Peyer's patch (tissue), 4 donors: ENCODE data around the gene SPNS3. TPM values are rescaled to one million over a fixed set of nuclear protein-coding genes. Genes with fewer than 3 reads are reported as not detected.

Experiments used
- DNase-seq, 3 donors: peaks; one replicate each; pipeline ENCODE4 v3.0.0-alpha.2; 2017 to 2019
- H3K27ac ChIP-seq, 4 donors: fragments of 200-600 bp; sonication (generic); one replicate each; pipeline ENCODE4 v1.5.1; 2016 to 2019
- H3K27me3 ChIP-seq, 2 donors: fragments of 200-600 bp; sonication (generic); one replicate each; pipeline ENCODE4 v1.5.1; 2019
- H3K36me3 ChIP-seq, 3 donors: fragments of 200-600 bp; sonication (generic); one replicate each; pipeline ENCODE4 v1.5.1; 2016 to 2019
- H3K4me1 ChIP-seq, 4 donors: fragments of 200-600 bp; sonication (generic); one replicate each; pipeline ENCODE4 v1.5.1; 2016 to 2019
- H3K4me3 ChIP-seq, 4 donors: fragments of 200-600 bp; sonication (generic); 1 replicate in 3 of 4; 2 replicates in 1 of 4; pipeline ENCODE4 v1.5.1; 2016 to 2019; ENCODE audit warnings: mild to moderate bottlenecking in 1 of 4
- H3K9me3 ChIP-seq, 4 donors: fragments of 200-600 bp; sonication (generic); one replicate each; pipeline ENCODE4 v1.5.1; 2016 to 2019; ENCODE audit warnings: mild to moderate bottlenecking in 1 of 4
- CTCF ChIP-seq, 6 experiments: fragments of 450-650 bp in 4 of 6; fragments of 200-600 bp in 2 of 6; sonication (generic) in 1 of 6; IDR thresholded peaks; one replicate each; pipeline ENCODE4 v1.5.1; 2017 to 2019; ENCODE audit warnings: antibody characterized with exemption in 6 of 6, mild to moderate bottlenecking in 3 of 6, moderate library complexity in 1 of 6
- POLR2A ChIP-seq, 2 donors: fragments of 450-650 bp; IDR thresholded peaks; one replicate each; pipeline ENCODE4 v1.5.1; 2017; ENCODE audit warnings: antibody characterized with exemption in 2 of 2, mild to moderate bottlenecking in 2 of 2, moderate library complexity in 2 of 2
- total RNA-seq, 4 donors: library from RNA; depleted of rRNA; stranded (reverse); fragments of >200 nt; gene quantifications; one replicate each; pipeline ENCODE4 v1.1.0, GENCODE V29; 2016

SPNS3 gene
- total RNA-seq, 4 donors from 2014 or later, result 1.1 to 2.0 TPM; not detected in 2

GRCh38 chr17:4474093-4474492, 40.4 kb downstream of the SPNS3 start:
- no peak for DNase-seq
- Histone ChIP-seq H3K4me3 (no peak overlapping the region), H3K27ac (no peak overlapping the region), H3K4me1 (peaks cover 0 to 28% (median 8%) of the 10 kb centered on the region in 4 donors), H3K9me3 (no peaks in the 10 kb centered on the region), H3K27me3 (no peaks in the 10 kb centered on the region), H3K36me3 (no peaks in the 10 kb centered on the region)
- TF ChIP-seq CTCF (IDR thresholded peaks at IDR 0.05) (no peak), POLR2A (IDR thresholded peaks at IDR 0.05) (no peak)

- DNase-seq, result no peak
- Histone ChIP-seq H3K27me3 (no peaks in the 10 kb centered on the region), H3K4me3 (no peak overlapping the region), H3K36me3 (no peaks in the 10 kb centered on the region), H3K27ac (no peak overlapping the region), H3K9me3 (no peaks in the 10 kb centered on the region), H3K4me1 (peaks cover 0 to 34% (median 8%) of the 10 kb centered on the region in 4 donors)
- TF ChIP-seq CTCF (IDR thresholded peaks at IDR 0.05) (no peak), POLR2A (IDR thresholded peaks at IDR 0.05) (no peak)
Observed at GRCh38 chr17:4475001-4475400, 41.3 kb downstream of the SPNS3 start.

- no peak overlapping the region for H3K4me3 ChIP-seq
- DNase-seq, result no peak
- no peaks in the 10 kb centered on the region for H3K36me3 ChIP-seq
- H3K27ac ChIP-seq, result peak overlapping the region in 3 of 4 donors; percentile 60 to 98 (median 70)
- no peak for TF ChIP-seq CTCF (IDR thresholded peaks at IDR 0.05)
- no peak for TF ChIP-seq POLR2A (IDR thresholded peaks at IDR 0.05)
- H3K27me3 ChIP-seq, result no peaks in the 10 kb centered on the region
- H3K9me3 ChIP-seq, result no peaks in the 10 kb centered on the region
- H3K4me1 ChIP-seq, result peaks cover 0 to 39% (median 9%) of the 10 kb centered on the region in 4 donors
Observed at GRCh38 chr17:4475463-4475862, 41.7 kb downstream of the SPNS3 start.

GRCh38 chr17:4476017-4476416, 42.3 kb downstream of the SPNS3 start:
- Histone ChIP-seq H3K36me3 (no peaks in the 10 kb centered on the region), H3K9me3 (no peaks in the 10 kb centered on the region), H3K4me3 (no peak overlapping the region), H3K27ac (peak overlapping the region in 3 of 4 donors; percentile 60 to 98 (median 70)), H3K27me3 (no peaks in the 10 kb centered on the region), H3K4me1 (peaks cover 5 to 44% (median 13%) of the 10 kb centered on the region in 4 donors)
- TF ChIP-seq CTCF (IDR thresholded peaks at IDR 0.05), result peak in 1 of 6 experiments; percentile 10
- TF ChIP-seq POLR2A (IDR thresholded peaks at IDR 0.05), result no peak
- peak in 2 of 3 donors; percentile 72 to 74 for DNase-seq

GRCh38 chr17:4476511-4477070, 42.9 kb downstream of the SPNS3 start:
- no peak overlapping the region for H3K4me3 ChIP-seq
- H3K36me3 ChIP-seq, result no peaks in the 10 kb centered on the region
- H3K9me3 ChIP-seq, result no peaks in the 10 kb centered on the region
- H3K27me3 ChIP-seq, result no peaks in the 10 kb centered on the region
- TF ChIP-seq POLR2A (IDR thresholded peaks at IDR 0.05) (no peak), CTCF (IDR thresholded peaks at IDR 0.05) (no peak)
- DNase-seq, result peak in 2 of 3 donors; percentile 73 to 81
- H3K27ac ChIP-seq, result peak overlapping the region in 3 of 4 donors; percentile 60 to 98 (median 70)
- H3K4me1 ChIP-seq, result peaks cover 5 to 50% (median 16%) of the 10 kb centered on the region in 4 donors
